GM12878 (cell line): ENCODE results near the gene PRSS56. TPM values are rescaled to one million over a fixed set of nuclear protein-coding genes. Genes with fewer than 3 reads are reported as not detected.

ENCODE experiments used
- ATAC-seq: fragments of 200-7000 bp; cut with Tn5 transposase; 3 replicates; pipeline ENCODE4 v1.9.1; 2020; ENCODE audit warnings: mild to moderate bottlenecking, moderate library complexity
- BruUV-seq: library from RNA; stranded (reverse); fragments of 400-500 nt; replicated peaks from 2 replicates; lab custom pipeline; 2021; lab: Mats Ljungman, UMichigan
- CTCF ChIA-PET: fragments of 300-600 bp; sonication (Branson Sonifier 250); formaldehyde crosslinking; extraction: SDS; loops from one replicate; lab custom pipeline; 2021; ENCODE audit warnings: inconsistent platforms; lab: Yijun Ruan, JAX
- POLR2A ChIA-PET: fragments of 350-600 bp; formaldehyde crosslinking; extraction: SDS; loops from one replicate; lab custom pipeline; 2021; ENCODE audit warnings: inconsistent platforms; lab: Charles Lee
- RAD21 ChIA-PET: fragments of 300-600 bp; sonication (Branson Sonifier 250); formaldehyde crosslinking; loops from one replicate; lab custom pipeline; 2023; ENCODE audit warnings: antibody characterized with exemption; ENCODE audit not compliant: unreplicated experiment; lab: Charles Lee
- SMC1A ChIA-PET: fragments of 300-600 bp; sonication (Branson Sonifier 250); formaldehyde crosslinking; loops from one replicate; lab custom pipeline; 2023; ENCODE audit not compliant: unreplicated experiment, uncharacterized antibody; lab: Charles Lee
- DNase-seq: peaks from one replicate; pipeline ENCODE4 v3.0.0-alpha.2; 2011; ENCODE audit warnings: low read depth, low spot score
- FAIRE-seq: peaks from 3 replicates; lab custom pipeline; 2011; peaks lifted over from hg19 to GRCh38; lab: Jason Lieb, UNC
- H2AFZ ChIP-seq: 2 replicates; pipeline ENCODE4 v1.6.0; 2011; ENCODE audit warnings: low read depth, low read length, control low read depth; ENCODE audit not compliant: control insufficient read depth
- H3K27ac ChIP-seq: 2 replicates; pipeline ENCODE4 v1.5.1; 2011; ENCODE audit warnings: control low read depth; ENCODE audit not compliant: control insufficient read depth, insufficient read depth
- H3K27me3 ChIP-seq, 2 experiments: replicated peaks in 1 of 2; 2 replicates each; pipeline versions ENCODE4 v1.6.0 to v1.6.1; 2011; ENCODE audit warnings: low read length in 1 of 2; ENCODE audit not compliant: control insufficient read depth in 2 of 2, insufficient read depth in 2 of 2
- H3K36me3 ChIP-seq, 2 experiments: 2 replicates each; pipeline ENCODE4 v1.5.1; 2011; ENCODE audit warnings: low read length in 1 of 2; ENCODE audit not compliant: control insufficient read depth in 2 of 2, insufficient read depth in 2 of 2
- H3K4me1 ChIP-seq: 2 replicates; pipeline ENCODE4 v1.6.1; 2011; ENCODE audit warnings: mild to moderate bottlenecking, low read length, moderate library complexity, mixed read lengths; ENCODE audit not compliant: control insufficient read depth, insufficient read depth
- H3K4me2 ChIP-seq: 2 replicates; pipeline ENCODE4 v1.6.0; 2011; ENCODE audit warnings: control low read depth; ENCODE audit not compliant: control insufficient read depth, insufficient read depth
- H3K4me3 ChIP-seq: fragments of 200-600 bp; sonication (generic); 2 replicates; pipeline ENCODE4 v1.5.1; 2016
- H3K79me2 ChIP-seq: 2 replicates; pipeline ENCODE4 v1.6.0; 2011; ENCODE audit warnings: low read length; ENCODE audit not compliant: control insufficient read depth, insufficient read depth
- H3K9ac ChIP-seq: 2 replicates; pipeline ENCODE4 v1.8.0; 2011; ENCODE audit warnings: low read length, control low read depth, mixed read lengths; ENCODE audit not compliant: control insufficient read depth, insufficient read depth
- H3K9me3 ChIP-seq: replicated peaks from 3 replicates; pipeline ENCODE4 v1.5.1; 2011; ENCODE audit warnings: mild to moderate bottlenecking, low read length; ENCODE audit not compliant: control insufficient read depth, insufficient read depth
- H4K20me1 ChIP-seq: 2 replicates; pipeline ENCODE4 v1.6.0; 2011; ENCODE audit not compliant: control insufficient read depth, insufficient read depth
- CTCF ChIP-seq, 3 experiments: IDR thresholded peaks in 2 of 3; conservative IDR thresholded peaks in 1 of 3; 2 replicates each; pipeline ENCODE4 v1.5.1; 2011; ENCODE audit warnings: low read depth in 3 of 3, low read length in 3 of 3, mild to moderate bottlenecking in 3 of 3, control low read depth in 2 of 3, moderate library complexity in 2 of 3, inconsistent platforms in 1 of 3, mixed read lengths in 1 of 3; ENCODE audit not compliant: control insufficient read depth in 2 of 3, insufficient read depth in 1 of 3; ENCODE audit errors: extremely low read depth in 1 of 3
- HDAC6 ChIP-seq: fragments of 200-600 bp; sonication (generic); IDR thresholded peaks from one replicate; pipeline ENCODE4 v1.8.0; 2017; ENCODE audit warnings: antibody characterized with exemption; ENCODE audit not compliant: unreplicated experiment
- YBX1 ChIP-seq: fragments of 450-650 bp; IDR thresholded peaks from 2 replicates; pipeline ENCODE4 v1.6.1; 2016; ENCODE audit warnings: antibody characterized with exemption
- WGBS: methylation state at CpG from one replicate; pipeline ENCODE4 v1.1.6; 2016; ENCODE audit warnings: low lambda C conversion rate; ENCODE audit not compliant: insufficient replicate concordance, insufficient coverage; ENCODE audit errors: missing lambda C conversion rate; 5-methylcytosine and 5-hydroxymethylcytosine counted together
- in situ Hi-C: fragments of 300-500 bp; cut with MboI; formaldehyde crosslinking; loops from 9 replicates; pipeline ENCODE4 v1.14.3; 2018; ENCODE audit warnings: mixed read lengths
- intact Hi-C: fragments of 100-400 bp; cut with micrococcal nuclease; formaldehyde crosslinking; loops from one replicate; pipeline ENCODE4 v1.14.2; 2022; ENCODE audit not compliant: unreplicated experiment
- polyA plus RNA-seq, 11 experiments: library from polyadenylated mRNA; depleted of rRNA in 4 of 11; unstranded in 6 of 11; stranded (reverse) in 5 of 11; fragments of >200 nt; fragmentation: Nextera tagmentation in 4 of 11; fragmentation: Illumina TruSeq in 1 of 11; extraction: Ambion mirVana in 4 of 11; extraction: Trizol in 1 of 11; gene quantifications; 1 replicate in 1 of 11; 2 replicates in 10 of 11; pipeline versions ENCODE4 v1.2.1 to v1.2.3, GENCODE V29; 2011 to 2016; ENCODE audit warnings: inconsistent platforms in 2 of 11, missing spikeins in 2 of 11, low read depth in 1 of 11
- total RNA-seq, 4 experiments: library from RNA; depleted of rRNA in 3 of 4; stranded (reverse); fragments of >200 nt in 3 of 4; fragmentation: Illumina TruSeq in 1 of 4; extraction: Trizol in 1 of 4; gene quantifications; 2 replicates each; pipeline versions ENCODE4 v1.2.1 to v1.2.3, GENCODE V29; 2013 to 2021

Gene PRSS56
- total and polyA plus RNA-seq, 10 of the 15 experiments (the other 5 are each of a cell fraction or from before 2014, with no cell fraction given), result not detected

GRCh38 chr2:232523682-232524597 lies 3.8 kb downstream of the PRSS56 start:
- Histone ChIP-seq H3K4me3 (no peak overlapping the region), H3K36me3 (no peaks in the 10 kb centered on the region), H3K27ac (no peak overlapping the region), H3K27me3 (peaks cover 3 to 6% of the 10 kb centered on the region in 2 experiments; a peak in 3 of 4 replicates), H3K4me1 (no peaks in the 10 kb centered on the region), H3K9ac (no peak overlapping the region), H4K20me1 (no peaks in the 10 kb centered on the region), H3K79me2 (no peaks in the 10 kb centered on the region), H2AFZ (no peak overlapping the region), H3K9me3 (no peaks in the 10 kb centered on the region), H3K4me2 (no peak overlapping the region)
- TF ChIP-seq YBX1, result no peak
- TF ChIP-seq HDAC6, result peak; percentile 78
- TF ChIP-seq CTCF (IDR thresholded peaks at IDR 0.05 in 2 of 3, conservative IDR thresholded peaks at IDR 0.05 in 1 of 3; ENCODE audit: control insufficient read depth in 2 of 3, extremely low read depth in 1 of 3, insufficient read depth in 1 of 3, low read depth in 3 of 3, low read length in 3 of 3), result 0 out of 6 replicates have a peak, but pooled peaks of 1 of the 3 experiments have one; percentile 14
- ChIA-PET SMC1A (no interaction called here), POLR2A (no interaction called here), RAD21 (interaction anchor here (0.6 kb wide), 1 partner anchor 60 kb away, joined by 4 read pairs; no protein-coding TSS in a partner anchor), CTCF (interaction anchor here (0.7 kb wide), 1 partner anchor 77 kb away, joined by 3 read pairs; no protein-coding TSS in a partner anchor)
- DNase-seq (no peak), FAIRE-seq (no peak), ATAC-seq (peak; percentile 27)
- BruUV-seq, result no TSS peak
- in situ Hi-C loops (no loop called here), intact Hi-C loops (no loop called here)
- WGBS, result 2% methylated on average over 54 of the region's 75 CpGs
